SK-N-MC (cell line): ENCODE data around the gene RPRD1B.

ENCODE experiments used
- DNase-seq: peaks from one replicate; pipeline ENCODE4 v3.0.0-alpha.2; 2011; ENCODE audit warnings: low read depth, low spot score
- H3K27ac ChIP-seq: fragments of 200-600 bp; sonication (generic); 2 replicates; pipeline ENCODE4 v1.5.1; 2016; ENCODE audit warnings: mixed run types
- H3K36me3 ChIP-seq: fragments of 200-600 bp; sonication (generic); 2 replicates; pipeline ENCODE4 v1.6.1; 2017; ENCODE audit warnings: antibody characterized with exemption, low read length, mixed read lengths; ENCODE audit not compliant: insufficient read depth
- H3K4me3 ChIP-seq: fragments of 200-600 bp; sonication (generic); 2 replicates; pipeline ENCODE4 v1.5.1; 2016
- H3K9ac ChIP-seq: fragments of 200-600 bp; sonication (generic); 2 replicates; pipeline ENCODE4 v1.8.0; 2017; ENCODE audit warnings: mixed run types, mixed read lengths; ENCODE audit not compliant: insufficient read length
- H3K9me3 ChIP-seq: fragments of 200-600 bp; sonication (generic); 2 replicates; pipeline ENCODE4 v1.6.1; 2017; ENCODE audit warnings: low read depth, mild to moderate bottlenecking, antibody characterized with exemption, low read length, moderate library complexity, mixed read lengths
- EZH2 ChIP-seq: fragments of 200-600 bp; sonication (generic); IDR thresholded peaks from one replicate; pipeline ENCODE4 v1.6.1; 2017; ENCODE audit warnings: antibody characterized with exemption
- FOXP2 ChIP-seq: optimal IDR thresholded peaks from 2 replicates; pipeline ENCODE3; 2011; ENCODE audit warnings: mild to moderate bottlenecking, moderate library complexity; ENCODE audit not compliant: insufficient read depth; ENCODE audit errors: extremely low read length, control extremely low read depth
- POLR2AphosphoS5 ChIP-seq: IDR thresholded peaks from 2 replicates; pipeline ENCODE4 v1.6.1; 2012; ENCODE audit warnings: mild to moderate bottlenecking, low read depth, low read length, borderline replicate concordance

The RPRD1B gene

GRCh38 chr20:37989601-37990295, 43.8 kb upstream of the RPRD1B start:
- no peak overlapping the region for H3K4me3 ChIP-seq
- H3K36me3 ChIP-seq, result peaks cover 46% of the 10 kb centered on the region
- no peak overlapping the region for H3K27ac ChIP-seq
- TF ChIP-seq EZH2 (no peak), POLR2AphosphoS5 (no peak), FOXP2 (no peak)
- no peak overlapping the region for H3K9ac ChIP-seq
- DNase-seq, result no peak
- no peaks in the 10 kb centered on the region for H3K9me3 ChIP-seq

DNA sequence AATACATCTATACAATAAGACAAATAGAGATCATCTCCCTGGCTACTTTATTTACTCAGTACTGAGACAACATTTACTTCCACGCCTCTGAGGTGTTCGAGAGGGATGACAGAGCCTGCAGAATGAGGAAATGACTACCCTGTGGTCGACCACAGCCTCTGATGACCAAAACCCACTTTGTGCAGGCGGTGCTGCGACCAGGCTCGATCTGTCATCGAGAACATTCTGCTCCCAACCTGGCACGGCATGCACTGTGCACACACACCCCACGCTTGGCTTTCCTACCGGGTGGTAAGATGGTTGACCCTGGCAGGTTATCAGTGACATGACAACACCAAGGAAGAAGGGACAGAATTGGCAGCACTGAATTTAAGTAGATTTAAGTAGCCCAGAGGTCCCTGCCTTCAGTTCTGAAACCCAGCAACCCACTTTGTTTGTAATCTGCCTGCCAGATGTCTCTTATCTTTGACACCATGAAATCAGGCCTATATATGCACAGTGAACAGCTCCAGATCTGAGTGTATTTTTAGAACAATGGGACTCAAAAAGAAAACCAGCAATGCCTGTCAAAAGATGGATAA, 42.9 kb upstream of the RPRD1B start:
- no peak overlapping the region for H3K27ac ChIP-seq
- peaks cover 55% of the 10 kb centered on the region for H3K36me3 ChIP-seq
- DNase-seq, result no peak
- no peak overlapping the region for H3K9ac ChIP-seq
- TF ChIP-seq POLR2AphosphoS5 (no peak), FOXP2 (no peak), EZH2 (no peak)
- H3K9me3 ChIP-seq, result no peaks in the 10 kb centered on the region
- no peak overlapping the region for H3K4me3 ChIP-seq

DNA sequence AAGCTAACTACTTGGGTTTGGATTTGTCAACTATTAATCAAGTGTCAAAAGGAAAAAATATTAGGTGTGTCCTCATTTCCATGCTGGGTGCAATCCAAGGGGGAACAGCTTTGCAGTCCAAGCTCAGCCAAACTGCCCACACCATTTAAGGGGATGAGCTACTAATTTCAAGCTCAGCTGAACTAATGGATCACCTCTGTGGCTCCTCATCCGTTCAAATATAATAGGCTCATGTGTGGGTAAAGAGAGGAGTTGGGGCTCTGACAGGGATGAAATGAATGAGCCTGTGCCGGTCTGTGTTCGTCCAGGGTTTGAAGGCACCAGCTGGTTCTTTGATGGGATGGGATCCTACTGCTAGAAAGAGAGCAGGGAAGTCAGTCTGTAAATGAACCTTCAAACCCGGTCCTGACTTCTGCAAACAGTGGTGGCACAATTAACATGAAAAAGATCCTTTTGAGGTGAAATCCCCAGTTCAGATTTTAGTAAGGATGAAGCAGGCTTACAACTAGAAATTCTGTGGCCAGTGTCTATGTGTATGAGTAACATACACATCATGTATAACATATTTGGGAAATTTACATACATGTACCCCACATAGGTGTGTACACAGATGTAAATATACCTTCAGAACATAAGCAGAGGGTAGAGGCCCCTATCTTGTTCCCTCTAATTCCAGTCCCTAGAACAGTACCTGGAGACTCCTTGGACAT, 42.2 kb upstream of the RPRD1B start:
- Histone ChIP-seq H3K9ac (no peak overlapping the region), H3K36me3 (peaks cover 62% of the 10 kb centered on the region), H3K27ac (no peak overlapping the region), H3K4me3 (no peak overlapping the region), H3K9me3 (no peaks in the 10 kb centered on the region)
- DNase-seq, result no peak
- TF ChIP-seq FOXP2 (no peak), POLR2AphosphoS5 (no peak), EZH2 (no peak)

GRCh38 chr20:37991908-37992307, 41.6 kb upstream of the RPRD1B start:
- H3K4me3 ChIP-seq, result no peak overlapping the region
- H3K27ac ChIP-seq, result no peak overlapping the region
- H3K9ac ChIP-seq, result no peak overlapping the region
- TF ChIP-seq POLR2AphosphoS5 (no peak), EZH2 (no peak), FOXP2 (no peak)
- no peaks in the 10 kb centered on the region for H3K9me3 ChIP-seq
- DNase-seq, result no peak
- H3K36me3 ChIP-seq, result peaks cover 62% of the 10 kb centered on the region

DNA sequence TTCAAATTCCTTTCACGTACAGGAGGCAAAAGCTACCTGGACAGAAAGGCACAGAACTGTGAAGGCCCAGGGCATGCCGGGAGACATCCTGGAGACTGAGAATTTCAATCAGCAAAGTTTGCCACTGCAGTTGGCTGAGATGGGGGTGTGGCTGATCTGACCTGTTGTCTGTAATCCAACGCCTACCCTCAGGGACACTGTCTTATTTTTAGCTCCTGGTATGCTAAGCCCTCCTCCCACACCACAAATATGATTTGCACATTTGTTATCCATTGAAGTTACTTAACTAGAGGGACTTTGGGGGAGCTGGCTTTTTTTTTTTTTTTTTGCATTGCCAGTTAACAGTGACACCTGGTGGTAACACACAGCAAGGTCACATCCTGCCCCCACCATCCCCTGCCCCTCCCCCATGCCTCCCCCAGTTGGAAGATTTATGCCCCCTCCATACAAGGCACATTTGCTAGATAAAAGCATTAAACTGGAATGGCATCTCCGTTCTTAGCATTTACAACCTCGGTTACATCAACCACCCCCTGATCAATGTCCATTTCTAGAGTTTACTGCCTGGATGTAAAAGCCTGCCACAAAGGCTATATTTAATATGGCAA, 40.6 kb upstream of the RPRD1B start:
- TF ChIP-seq EZH2, result no peak
- no peak for TF ChIP-seq POLR2AphosphoS5
- no peak for TF ChIP-seq FOXP2
- peak overlapping the region; percentile 44 for H3K27ac ChIP-seq

GRCh38 chr20:37994512-37994911, 39.0 kb upstream of the RPRD1B start:
- Histone ChIP-seq H3K36me3 (peaks cover 70% of the 10 kb centered on the region), H3K9ac (no peak overlapping the region), H3K27ac (no peak overlapping the region), H3K9me3 (no peaks in the 10 kb centered on the region), H3K4me3 (no peak overlapping the region)
- TF ChIP-seq POLR2AphosphoS5 (no peak), FOXP2 (no peak), EZH2 (no peak)
- DNase-seq, result no peak

More for the DNA sequence above, 40.6 kb upstream of the RPRD1B start:
- Histone ChIP-seq H3K9me3 (no peaks in the 10 kb centered on the region), H3K4me3 (no peak overlapping the region), H3K36me3 (peaks cover 69% of the 10 kb centered on the region), H3K9ac (no peak overlapping the region)
- DNase-seq, result peak; percentile 45

GRCh38 chr20:37995856-37996605, 37.5 kb upstream of the RPRD1B start:
- TF ChIP-seq POLR2AphosphoS5, result no peak
- no peak for TF ChIP-seq EZH2
- no peak for TF ChIP-seq FOXP2
- H3K9ac ChIP-seq, result no peak overlapping the region
- no peaks in the 10 kb centered on the region for H3K9me3 ChIP-seq
- H3K36me3 ChIP-seq, result peaks cover 85% of the 10 kb centered on the region
- H3K27ac ChIP-seq, result no peak overlapping the region
- no peak for DNase-seq
- no peak overlapping the region for H3K4me3 ChIP-seq

DNA sequence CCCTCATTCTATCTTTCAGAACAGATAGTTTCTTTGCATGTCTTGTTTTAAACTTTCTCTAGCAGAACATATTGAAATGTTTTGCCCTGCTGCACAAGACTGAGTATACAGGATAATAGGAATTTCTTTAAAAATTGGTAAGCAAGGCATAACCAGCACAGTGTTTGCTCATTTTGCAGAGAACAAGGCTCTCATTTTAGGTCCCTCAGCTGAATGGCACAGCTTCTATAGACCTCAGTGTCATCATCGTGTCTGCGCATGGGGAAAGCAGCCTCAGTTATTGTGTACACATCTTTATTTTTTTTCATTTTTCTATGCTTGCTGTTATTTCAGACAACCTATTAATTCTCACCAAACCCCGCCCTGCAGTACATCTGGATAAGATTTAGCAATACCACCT, 36.0 kb upstream of the RPRD1B start:
- DNase-seq, result no peak
- TF ChIP-seq FOXP2, result no peak
- TF ChIP-seq EZH2, result no peak
- TF ChIP-seq POLR2AphosphoS5, result no peak
- H3K36me3 ChIP-seq, result peaks cover 86% of the 10 kb centered on the region

More for the DNA sequence above, 36.0 kb upstream of the RPRD1B start:
- Histone ChIP-seq H3K9ac (no peak overlapping the region), H3K27ac (no peak overlapping the region), H3K4me3 (no peak overlapping the region), H3K9me3 (no peaks in the 10 kb centered on the region)
